Colon (tissue), 2 donors: ENCODE measurements around the gene IQGAP1.

Source experiments
- FAIRE-seq: peaks from 2 replicates; lab custom pipeline; 2012; peaks lifted over from hg19 to GRCh38; lab: Jason Lieb, UNC
- donor health status: control.
- donor health status: control.

IQGAP1 gene

GRCh38 chr15:90530250-90531051 is 142.4 kb downstream of the IQGAP1 start:
- no peak for FAIRE-seq

- no peak for FAIRE-seq
These were observed 143.1 kb downstream of the IQGAP1 start for GRCh38 chr15:90531147-90531546.

GRCh38 chr15:90535254-90535653 is 147.2 kb downstream of the IQGAP1 start:
- no peak for FAIRE-seq

GRCh38 chr15:90539789-90540188 is 151.7 kb downstream of the IQGAP1 start:
- no peak for FAIRE-seq

GRCh38 chr15:90540768-90541167 is 152.7 kb downstream of the IQGAP1 start:
- no peak for FAIRE-seq

- no peak for FAIRE-seq
These were observed 157.1 kb downstream of the IQGAP1 start for GRCh38 chr15:90545095-90545494.

GRCh38 chr15:90547540-90547939 is 159.5 kb downstream of the IQGAP1 start:
- FAIRE-seq: no peak

- no peak for FAIRE-seq
These were observed 162.9 kb downstream of the IQGAP1 start for GRCh38 chr15:90550919-90551318.
